GM12878 (cell line): ENCODE results near the gene GARIN3. TPM values are rescaled to one million over a fixed set of nuclear protein-coding genes. Genes with fewer than 3 reads are reported as not detected.

Experiments
- ATAC-seq: fragments of 200-7000 bp; cut with Tn5 transposase; 3 replicates; pipeline ENCODE4 v1.9.1; 2020; ENCODE audit warnings: mild to moderate bottlenecking, moderate library complexity
- BruUV-seq: library from RNA; stranded (reverse); fragments of 400-500 nt; replicated peaks from 2 replicates; lab custom pipeline; 2021; lab: Mats Ljungman, UMichigan
- CTCF ChIA-PET: fragments of 300-600 bp; sonication (Branson Sonifier 250); formaldehyde crosslinking; extraction: SDS; loops from one replicate; lab custom pipeline; 2021; ENCODE audit warnings: inconsistent platforms; lab: Yijun Ruan, JAX
- POLR2A ChIA-PET: fragments of 350-600 bp; formaldehyde crosslinking; extraction: SDS; loops from one replicate; lab custom pipeline; 2021; ENCODE audit warnings: inconsistent platforms; lab: Charles Lee
- RAD21 ChIA-PET: fragments of 300-600 bp; sonication (Branson Sonifier 250); formaldehyde crosslinking; loops from one replicate; lab custom pipeline; 2023; ENCODE audit warnings: antibody characterized with exemption; ENCODE audit not compliant: unreplicated experiment; lab: Charles Lee
- SMC1A ChIA-PET: fragments of 300-600 bp; sonication (Branson Sonifier 250); formaldehyde crosslinking; loops from one replicate; lab custom pipeline; 2023; ENCODE audit not compliant: unreplicated experiment, uncharacterized antibody; lab: Charles Lee
- DNase-seq: peaks from one replicate; pipeline ENCODE4 v3.0.0-alpha.2; 2011; ENCODE audit warnings: low read depth, low spot score
- FAIRE-seq: peaks from 3 replicates; lab custom pipeline; 2011; peaks lifted over from hg19 to GRCh38; lab: Jason Lieb, UNC
- H2AFZ ChIP-seq: 2 replicates; pipeline ENCODE4 v1.6.0; 2011; ENCODE audit warnings: low read depth, low read length, control low read depth; ENCODE audit not compliant: control insufficient read depth
- H3K27ac ChIP-seq: 2 replicates; pipeline ENCODE4 v1.5.1; 2011; ENCODE audit warnings: control low read depth; ENCODE audit not compliant: control insufficient read depth, insufficient read depth
- H3K27me3 ChIP-seq, 2 experiments: replicated peaks in 1 of 2; 2 replicates each; pipeline versions ENCODE4 v1.6.0 to v1.6.1; 2011; ENCODE audit warnings: low read length in 1 of 2; ENCODE audit not compliant: control insufficient read depth in 2 of 2, insufficient read depth in 2 of 2
- H3K36me3 ChIP-seq, 2 experiments: 2 replicates each; pipeline ENCODE4 v1.5.1; 2011; ENCODE audit warnings: low read length in 1 of 2; ENCODE audit not compliant: control insufficient read depth in 2 of 2, insufficient read depth in 2 of 2
- H3K4me1 ChIP-seq: 2 replicates; pipeline ENCODE4 v1.6.1; 2011; ENCODE audit warnings: mild to moderate bottlenecking, low read length, moderate library complexity, mixed read lengths; ENCODE audit not compliant: control insufficient read depth, insufficient read depth
- H3K4me2 ChIP-seq: 2 replicates; pipeline ENCODE4 v1.6.0; 2011; ENCODE audit warnings: control low read depth; ENCODE audit not compliant: control insufficient read depth, insufficient read depth
- H3K4me3 ChIP-seq: fragments of 200-600 bp; sonication (generic); 2 replicates; pipeline ENCODE4 v1.5.1; 2016
- H3K79me2 ChIP-seq: 2 replicates; pipeline ENCODE4 v1.6.0; 2011; ENCODE audit warnings: low read length; ENCODE audit not compliant: control insufficient read depth, insufficient read depth
- H3K9ac ChIP-seq: 2 replicates; pipeline ENCODE4 v1.8.0; 2011; ENCODE audit warnings: low read length, control low read depth, mixed read lengths; ENCODE audit not compliant: control insufficient read depth, insufficient read depth
- H3K9me3 ChIP-seq: replicated peaks from 3 replicates; pipeline ENCODE4 v1.5.1; 2011; ENCODE audit warnings: mild to moderate bottlenecking, low read length; ENCODE audit not compliant: control insufficient read depth, insufficient read depth
- H4K20me1 ChIP-seq: 2 replicates; pipeline ENCODE4 v1.6.0; 2011; ENCODE audit not compliant: control insufficient read depth, insufficient read depth
- POLR2AphosphoS2 ChIP-seq: IDR thresholded peaks from 2 replicates; pipeline ENCODE4 v1.6.1; 2011; ENCODE audit warnings: low read depth, mild to moderate bottlenecking, low read length, improper control_type of control experiment, moderate library complexity
- WGBS: methylation state at CpG from one replicate; pipeline ENCODE4 v1.1.6; 2016; ENCODE audit warnings: low lambda C conversion rate; ENCODE audit not compliant: insufficient replicate concordance, insufficient coverage; ENCODE audit errors: missing lambda C conversion rate; 5-methylcytosine and 5-hydroxymethylcytosine counted together
- in situ Hi-C: fragments of 300-500 bp; cut with MboI; formaldehyde crosslinking; loops from 9 replicates; pipeline ENCODE4 v1.14.3; 2018; ENCODE audit warnings: mixed read lengths
- intact Hi-C: fragments of 100-400 bp; cut with micrococcal nuclease; formaldehyde crosslinking; loops from one replicate; pipeline ENCODE4 v1.14.2; 2022; ENCODE audit not compliant: unreplicated experiment
- polyA plus RNA-seq, 11 experiments: library from polyadenylated mRNA; depleted of rRNA in 4 of 11; unstranded in 6 of 11; stranded (reverse) in 5 of 11; fragments of >200 nt; fragmentation: Nextera tagmentation in 4 of 11; fragmentation: Illumina TruSeq in 1 of 11; extraction: Ambion mirVana in 4 of 11; extraction: Trizol in 1 of 11; gene quantifications; 1 replicate in 1 of 11; 2 replicates in 10 of 11; pipeline versions ENCODE4 v1.2.1 to v1.2.3, GENCODE V29; 2011 to 2016; ENCODE audit warnings: inconsistent platforms in 2 of 11, missing spikeins in 2 of 11, low read depth in 1 of 11
- total RNA-seq, 4 experiments: library from RNA; depleted of rRNA in 3 of 4; stranded (reverse); fragments of >200 nt in 3 of 4; fragmentation: Illumina TruSeq in 1 of 4; extraction: Trizol in 1 of 4; gene quantifications; 2 replicates each; pipeline versions ENCODE4 v1.2.1 to v1.2.3, GENCODE V29; 2013 to 2021
- TF ChIP-seq, protein P1 (sequence below): fragments of 450-650 bp; IDR thresholded peaks from 2 replicates; pipeline ENCODE4 v1.6.1; 2016; ENCODE audit warnings: mild to moderate bottlenecking, moderate library complexity, borderline replicate concordance

GARIN3 gene
- total and polyA plus RNA-seq, 10 of the 15 experiments (the other 5 are each of a cell fraction or from before 2014, with no cell fraction given) = 0.15 TPM; not detected in 9

DNA sequence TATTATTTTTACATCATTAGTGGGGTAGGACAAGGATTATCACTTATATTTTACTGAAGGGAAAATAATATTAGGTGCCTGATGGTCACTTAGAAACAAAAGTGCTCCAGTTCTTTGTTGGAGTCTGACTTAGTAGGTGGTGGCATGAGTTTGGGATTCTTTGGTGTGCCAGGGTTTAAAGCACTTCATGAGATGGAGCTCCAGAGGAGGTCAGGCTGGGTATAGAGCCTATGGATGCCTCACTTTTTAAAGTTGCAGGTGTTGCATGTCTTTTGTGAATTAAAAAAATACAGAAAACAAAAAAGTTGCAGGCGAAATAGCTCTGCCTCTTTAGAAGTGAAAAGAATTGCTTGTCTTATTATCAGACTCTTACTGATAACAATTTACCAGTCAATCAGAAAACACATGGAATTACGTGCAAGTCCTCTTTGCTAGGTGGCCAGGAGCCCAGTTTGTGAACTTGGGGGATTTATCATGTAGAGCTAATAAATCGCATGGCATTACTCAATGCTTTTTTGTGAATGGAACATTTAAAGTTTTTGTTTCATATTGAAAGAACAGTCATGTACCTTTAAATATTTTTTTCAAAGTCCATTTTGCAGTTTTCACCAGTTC lies 16.2 kb upstream of the GARIN3 start:
- H3K4me2 ChIP-seq = no peak overlapping the region
- H2AFZ ChIP-seq = no peak overlapping the region
- ChIA-PET RAD21 (interaction anchor here (1.9 kb wide), 1 partner anchor 71 kb away, joined by 8 read pairs; no protein-coding TSS in a partner anchor), CTCF (interaction anchor here (1.3 kb wide), 1 partner anchor 9 kb away, joined by 5 read pairs; no protein-coding TSS in a partner anchor), SMC1A (interaction anchor here (0.6 to 1.0 kb wide), 5 partner anchors 15 to 69 kb away, joined by 3 to 4 read pairs (median 3); no protein-coding TSS in a partner anchor), POLR2A (no interaction called here)
- intact Hi-C loops = no loop called here
- no peak for DNase-seq
- no peaks in the 10 kb centered on the region for H4K20me1 ChIP-seq
- ATAC-seq = no peak
- H3K79me2 ChIP-seq = no peaks in the 10 kb centered on the region
- no peaks in the 10 kb centered on the region for H3K9me3 ChIP-seq
- H3K36me3 ChIP-seq = no peaks in the 10 kb centered on the region
- no peak overlapping the region for H3K4me3 ChIP-seq
- 32% methylated on average over 3 of the region's 3 CpGs for WGBS
- H3K9ac ChIP-seq = no peak overlapping the region
- no TSS peak for BruUV-seq
- TF ChIP-seq, protein P1, sequence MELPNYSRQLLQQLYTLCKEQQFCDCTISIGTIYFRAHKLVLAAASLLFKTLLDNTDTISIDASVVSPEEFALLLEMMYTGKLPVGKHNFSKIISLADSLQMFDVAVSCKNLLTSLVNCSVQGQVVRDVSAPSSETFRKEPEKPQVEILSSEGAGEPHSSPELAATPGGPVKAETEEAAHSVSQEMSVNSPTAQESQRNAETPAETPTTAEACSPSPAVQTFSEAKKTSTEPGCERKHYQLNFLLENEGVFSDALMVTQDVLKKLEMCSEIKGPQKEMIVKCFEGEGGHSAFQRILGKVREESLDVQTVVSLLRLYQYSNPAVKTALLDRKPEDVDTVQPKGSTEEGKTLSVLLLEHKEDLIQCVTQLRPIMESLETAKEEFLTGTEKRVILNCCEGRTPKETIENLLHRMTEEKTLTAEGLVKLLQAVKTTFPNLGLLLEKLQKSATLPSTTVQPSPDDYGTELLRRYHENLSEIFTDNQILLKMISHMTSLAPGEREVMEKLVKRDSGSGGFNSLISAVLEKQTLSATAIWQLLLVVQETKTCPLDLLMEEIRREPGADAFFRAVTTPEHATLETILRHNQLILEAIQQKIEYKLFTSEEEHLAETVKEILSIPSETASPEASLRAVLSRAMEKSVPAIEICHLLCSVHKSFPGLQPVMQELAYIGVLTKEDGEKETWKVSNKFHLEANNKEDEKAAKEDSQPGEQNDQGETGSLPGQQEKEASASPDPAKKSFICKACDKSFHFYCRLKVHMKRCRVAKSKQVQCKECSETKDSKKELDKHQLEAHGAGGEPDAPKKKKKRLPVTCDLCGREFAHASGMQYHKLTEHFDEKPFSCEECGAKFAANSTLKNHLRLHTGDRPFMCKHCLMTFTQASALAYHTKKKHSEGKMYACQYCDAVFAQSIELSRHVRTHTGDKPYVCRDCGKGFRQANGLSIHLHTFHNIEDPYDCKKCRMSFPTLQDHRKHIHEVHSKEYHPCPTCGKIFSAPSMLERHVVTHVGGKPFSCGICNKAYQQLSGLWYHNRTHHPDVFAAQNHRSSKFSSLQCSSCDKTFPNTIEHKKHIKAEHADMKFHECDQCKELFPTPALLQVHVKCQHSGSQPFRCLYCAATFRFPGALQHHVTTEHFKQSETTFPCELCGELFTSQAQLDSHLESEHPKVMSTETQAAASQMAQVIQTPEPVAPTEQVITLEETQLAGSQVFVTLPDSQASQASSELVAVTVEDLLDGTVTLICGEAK = 0 out of 2 replicates have a peak, but pooled peaks have one; percentile 13
- no peak for TF ChIP-seq POLR2AphosphoS2
- in situ Hi-C loops = no loop called here
- H3K4me1 ChIP-seq = no peaks in the 10 kb centered on the region
- H3K27ac ChIP-seq = no peak overlapping the region
- FAIRE-seq = no peak
- no peaks in the 10 kb centered on the region for H3K27me3 ChIP-seq
